K562 (cell line): ENCODE measurements around the gene ZNF474. TPM values are rescaled to one million over a fixed set of nuclear protein-coding genes. Genes with fewer than 3 reads are reported as not detected.
A peak's percentile ranks its signal among the peaks of the same experiment; 100 is the strongest.

ENCODE experiments used
- ATF1 ChIP-seq, 2 experiments: fragments of 450-650 bp in 1 of 2; IDR thresholded peaks; 2 replicates each; pipeline ENCODE4 v1.6.1; 2016; ENCODE audit warnings: missing compliant biosample characterization in 1 of 2, missing genetic modification characterization in 1 of 2
- CBFA2T3 ChIP-seq: fragments of 450-650 bp; IDR thresholded peaks from 2 replicates; pipeline ENCODE4 v1.6.1; 2017
- CC2D1A ChIP-seq: fragments of 450-650 bp; IDR thresholded peaks from 2 replicates; pipeline ENCODE4 v1.6.1; 2017; ENCODE audit warnings: mild to moderate bottlenecking
- CREB1 ChIP-seq, 2 experiments: sonication (generic) in 1 of 2; formaldehyde crosslinking in 1 of 2; IDR thresholded peaks; 2 replicates each; pipeline versions ENCODE4 v1.6.1 to v1.8.0; 2012 to 2022; ENCODE audit warnings: inconsistent platforms in 1 of 2, mild to moderate bottlenecking in 1 of 2, missing genetic modification reagents in 1 of 2, moderate library complexity in 1 of 2
- CREB5 ChIP-seq: fragments of 250-450 bp; sonication (Bioruptor Pico); IDR thresholded peaks from 2 replicates; pipeline ENCODE4 v1.5.0; 2020; ENCODE audit warnings: mild to moderate bottlenecking
- FIP1L1 ChIP-seq: fragments of 200-400 bp; formaldehyde crosslinking; IDR thresholded peaks from 2 replicates; pipeline ENCODE4 v1.6.1; 2018; ENCODE audit warnings: mild to moderate bottlenecking, low read depth, low read length; ENCODE audit not compliant: poor library complexity, severe bottlenecking
- HNRNPK ChIP-seq: fragments of 200-400 bp; formaldehyde crosslinking; IDR thresholded peaks from one replicate; pipeline ENCODE4 v1.6.1; 2018; ENCODE audit warnings: mild to moderate bottlenecking, low read depth, low read length; ENCODE audit not compliant: poor library complexity, severe bottlenecking
- NCOA2 ChIP-seq, 2 experiments: fragments of 450-650 bp; IDR thresholded peaks; 2 replicates each; pipeline ENCODE4 v1.6.1; 2018; ENCODE audit warnings: mild to moderate bottlenecking in 2 of 2, moderate library complexity in 1 of 2; ENCODE audit not compliant: partially characterized antibody in 2 of 2
- NFE2L1 ChIP-seq: fragments of 450-650 bp; IDR thresholded peaks from 2 replicates; pipeline ENCODE4 v1.6.1; 2016; ENCODE audit warnings: missing genetic modification characterization, low read depth, mild to moderate bottlenecking, missing compliant biosample characterization, moderate library complexity, borderline replicate concordance
- NR2C2 ChIP-seq, 2 experiments: fragments of 200-800 bp in 1 of 2; sonication (Bioruptor generic) in 1 of 2; sonication (generic) in 1 of 2; formaldehyde crosslinking in 1 of 2; IDR thresholded peaks; 2 replicates each; pipeline versions ENCODE4 v1.6.1 to v1.8.0; 2016 to 2022; ENCODE audit warnings: mild to moderate bottlenecking in 1 of 2, missing compliant biosample characterization in 1 of 2, missing genetic modification characterization in 1 of 2, missing genetic modification reagents in 1 of 2
- PCBP2 ChIP-seq: fragments of 200-400 bp; formaldehyde crosslinking; IDR thresholded peaks from 2 replicates; pipeline ENCODE4 v1.6.1; 2018; ENCODE audit warnings: low read length, low read depth, mild to moderate bottlenecking, moderate library complexity; ENCODE audit not compliant: poor library complexity, severe bottlenecking
- PRMT5 ChIP-seq: sonication (generic); formaldehyde crosslinking; IDR thresholded peaks from 2 replicates; pipeline ENCODE4 v1.5.0; 2020; ENCODE audit warnings: missing genetic modification reagents
- RBFOX2 ChIP-seq: fragments of 200-400 bp; formaldehyde crosslinking; IDR thresholded peaks from 2 replicates; pipeline ENCODE4 v1.6.1; 2017; ENCODE audit warnings: low read depth, mild to moderate bottlenecking, low read length, moderate library complexity
- ZNF408 ChIP-seq: fragments of 250-450 bp; sonication (Bioruptor Pico); IDR thresholded peaks from 2 replicates; pipeline ENCODE4 v1.4.0; 2020; ENCODE audit warnings: low read depth, mild to moderate bottlenecking, moderate library complexity
- ZNF551 ChIP-seq: fragments of 250-450 bp; sonication (Bioruptor Pico); IDR thresholded peaks from 2 replicates; pipeline ENCODE4 v1.5.0; 2021; ENCODE audit warnings: mild to moderate bottlenecking, moderate library complexity
- polyA plus RNA-seq, 8 experiments: library from polyadenylated mRNA; depleted of rRNA in 4 of 8; stranded (reverse) in 5 of 8; unstranded in 3 of 8; fragments of >200 nt; fragmentation: Nextera tagmentation in 2 of 8; fragmentation: Illumina TruSeq in 1 of 8; extraction: Ambion mirVana in 2 of 8; extraction: Trizol in 1 of 8; gene quantifications; 2 replicates each; pipeline versions ENCODE4 v1.2.1 to v1.2.3, GENCODE V29; 2011 to 2014; ENCODE audit warnings: inconsistent platforms in 1 of 8, missing spikeins in 1 of 8
- total RNA-seq, 7 experiments: library from RNA; depleted of rRNA in 6 of 7; stranded (reverse); fragments of >200 nt in 6 of 7; fragmentation: Illumina TruSeq in 2 of 7; extraction: Trizol in 2 of 7; gene quantifications; 2 replicates each; pipeline versions ENCODE4 v1.2.1 to v1.2.3, GENCODE V29; 2011 to 2021; ENCODE audit warnings: low replicate concordance in 1 of 7
- TF ChIP-seq, protein P1 (sequence below): IDR thresholded peaks from 3 replicates; pipeline ENCODE4 v1.6.1; 2011; ENCODE audit warnings: borderline replicate concordance, mild to moderate bottlenecking; ENCODE audit not compliant: insufficient read length, insufficient read depth

ZNF474 gene
- total and polyA plus RNA-seq, 9 of the 15 experiments (the other 6 are each of a cell fraction or from before 2014, with no cell fraction given) = 0.16 to 0.62 (median 0.39) TPM

DNA sequence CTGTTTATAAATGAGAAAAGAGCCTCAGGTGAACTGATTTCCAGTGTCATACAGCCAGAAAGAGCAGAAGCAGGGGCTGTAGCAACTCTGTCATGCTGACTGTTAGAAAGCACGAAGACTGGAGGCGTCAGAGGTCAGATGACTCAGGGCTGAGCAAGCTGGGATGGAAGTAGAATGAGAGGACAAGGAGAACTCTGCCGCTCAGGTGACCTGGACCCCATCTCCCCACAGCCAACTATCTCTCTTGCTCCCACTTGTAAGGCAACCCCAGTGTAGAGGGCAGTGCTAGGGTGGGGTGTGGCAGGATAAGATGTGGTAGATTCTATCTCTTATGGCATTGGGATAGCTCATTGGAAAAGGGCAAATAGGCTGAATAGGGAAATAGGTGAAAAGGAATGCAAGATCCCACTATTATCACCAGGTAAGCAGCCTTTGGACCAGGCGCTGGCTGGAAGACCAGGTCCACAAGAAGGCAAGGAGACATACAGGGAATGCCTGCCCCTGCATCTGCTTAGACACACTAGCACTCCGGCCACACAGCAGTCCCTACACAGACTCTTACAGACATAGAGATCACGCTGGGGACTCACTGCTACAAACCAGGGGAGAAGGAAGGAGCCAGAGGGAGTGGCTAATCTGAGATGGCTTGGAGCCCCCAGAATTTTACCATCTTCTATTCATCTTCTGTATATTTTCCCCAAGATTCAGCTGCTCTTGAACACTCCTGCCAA is 30.1 kb upstream of the ZNF474 start (continued):
- no peak for TF ChIP-seq ZNF551
- TF ChIP-seq HNRNPK = no peak
- 0 out of 2 replicates have a peak, but pooled peaks have one; percentile 20 for TF ChIP-seq CREB1 (IDR thresholded peaks at IDR 0.05)
- no peak for TF ChIP-seq CREB1 (CRISPR knock-in tag; IDR thresholded peaks at IDR 0.05)
- no peak for TF ChIP-seq NCOA2 (IDR thresholded peaks at IDR 0.05; ENCODE audit: partially characterized antibody in 2 of 2)
- TF ChIP-seq, protein P1, sequence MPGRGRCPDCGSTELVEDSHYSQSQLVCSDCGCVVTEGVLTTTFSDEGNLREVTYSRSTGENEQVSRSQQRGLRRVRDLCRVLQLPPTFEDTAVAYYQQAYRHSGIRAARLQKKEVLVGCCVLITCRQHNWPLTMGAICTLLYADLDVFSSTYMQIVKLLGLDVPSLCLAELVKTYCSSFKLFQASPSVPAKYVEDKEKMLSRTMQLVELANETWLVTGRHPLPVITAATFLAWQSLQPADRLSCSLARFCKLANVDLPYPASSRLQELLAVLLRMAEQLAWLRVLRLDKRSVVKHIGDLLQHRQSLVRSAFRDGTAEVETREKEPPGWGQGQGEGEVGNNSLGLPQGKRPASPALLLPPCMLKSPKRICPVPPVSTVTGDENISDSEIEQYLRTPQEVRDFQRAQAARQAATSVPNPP = no peak
- TF ChIP-seq NR2C2 (CRISPR knock-in tag; IDR thresholded peaks at IDR 0.05) = no peak
- peak; percentile 72 for TF ChIP-seq NR2C2 (tag; IDR thresholded peaks at IDR 0.05)
- TF ChIP-seq RBFOX2 = no peak
- no peak for TF ChIP-seq ATF1 (CRISPR knock-in tag; IDR thresholded peaks at IDR 0.05)
- no peak for TF ChIP-seq ATF1 (tag; IDR thresholded peaks at IDR 0.05)
- TF ChIP-seq PCBP2 = no peak
- TF ChIP-seq ZNF408 = no peak
- no peak for TF ChIP-seq PRMT5
- no peak for TF ChIP-seq NFE2L1 (tag)
- TF ChIP-seq CC2D1A = no peak
- TF ChIP-seq FIP1L1 = no peak
- no peak for TF ChIP-seq CREB5 (CRISPR knock-in tag)
- TF ChIP-seq CBFA2T3 = peak; percentile 17; the same call in 1 of the 2 replicates
